Ovary (tissue), 9 donors: ENCODE measurements around the gene ARHGEF12. TPM values are rescaled to one million over a fixed set of nuclear protein-coding genes. Genes with fewer than 3 reads are reported as not detected.

Experiments
- DNase-seq, 5 donors: peaks; one replicate each; pipeline ENCODE4 v3.0.0-alpha.2; 2019 to 2020
- H3K27ac ChIP-seq, 2 donors: fragments of 200-600 bp; one replicate each; pipeline versions ENCODE4 v1.5.1 to v1.8.0; 2019 to 2022
- H3K27me3 ChIP-seq: fragments of 200-600 bp; one replicate; pipeline ENCODE4 v1.8.0; 2022
- H3K36me3 ChIP-seq: fragments of 200-600 bp; sonication (generic); one replicate; pipeline ENCODE4 v1.5.1; 2019
- H3K4me1 ChIP-seq: one replicate; pipeline ENCODE4 v1.8.1; 2013; ENCODE audit warnings: mild to moderate bottlenecking, moderate library complexity; ENCODE audit not compliant: insufficient read depth
- H3K4me3 ChIP-seq: fragments of 200-600 bp; sonication (generic); one replicate; pipeline ENCODE4 v1.5.1; 2017
- H3K9me3 ChIP-seq, 2 donors: fragments of 200-600 bp in 1 of 2; sonication (generic) in 1 of 2; one replicate each; pipeline versions ENCODE4 v1.5.1 to v1.8.1; 2013 to 2019; ENCODE audit warnings: mild to moderate bottlenecking in 1 of 2, moderate library complexity in 1 of 2
- CTCF ChIP-seq, 3 donors: fragments of 450-650 bp in 2 of 3; fragments of 200-600 bp in 1 of 3; IDR thresholded peaks; one replicate each; pipeline versions ENCODE4 v1.5.1 to v1.8.0; 2016 to 2022; ENCODE audit warnings: antibody characterized with exemption in 3 of 3, mild to moderate bottlenecking in 1 of 3
- EP300 ChIP-seq: sonication (generic); formaldehyde crosslinking; IDR thresholded peaks from one replicate; pipeline ENCODE4 v1.6.1; 2017; ENCODE audit warnings: antibody characterized with exemption
- POLR2A ChIP-seq: fragments of 450-650 bp; IDR thresholded peaks from one replicate; pipeline ENCODE4 v1.6.1; 2017; ENCODE audit warnings: antibody characterized with exemption, mild to moderate bottlenecking, moderate library complexity
- WGBS, 3 donors: extraction: QIAGEN DNeasy Blood & Tissue Kit in 1 of 3; methylation state at CpG; one replicate each; pipeline versions ENCODE4 v1.1.5 to v1.1.7; 2013 to 2017; 5-methylcytosine and 5-hydroxymethylcytosine counted together
- intact Hi-C, 4 donors: fragments of 100-400 bp; cut with DNase I; formaldehyde crosslinking; loops; one replicate each; pipeline versions ENCODE4 v1.11.0 to v1.15.1; 2022 to 2023
- polyA plus RNA-seq, 2 donors: library from polyadenylated mRNA; stranded (reverse); fragments of 200-250 nt in 1 of 2; fragments of 350-450 nt in 1 of 2; fragmentation: Illumina TruSeq in 1 of 2; extraction: RNeasy Lipid Tissue Mini Kit (QIAGEN cat#74804) in 1 of 2; gene quantifications; one replicate each; pipeline ENCODE4 v1.2.3, GENCODE V29; 2013 to 2014
- total RNA-seq, 7 donors: library from RNA; depleted of rRNA in 2 of 7; stranded (reverse); fragments of >200 nt in 2 of 7; fragmentation: NEBNext Ultra II Directional in 3 of 7; extraction: Animal tissue kit (Norgen Biotek cat#: 25700) in 3 of 7; gene quantifications; one replicate each; pipeline versions ENCODE4 v1.1.0 to v1.2.4, GENCODE V29; 2016 to 2023
- donor health status: DM: no; HTN: no; CAD: no; lungs with moderate emphysema.
- donor health status: DM: no; HTN: no; CAD: no.
- donor health status: Bipolar disorder and iron deficiency.
- donor health status: DM: yes; HTN: yes; CAD: no.
- donor health status: DM: no; HTN: no; CAD: no.
- donor health status: DM: yes; HTN: yes; CAD: no.

The ARHGEF12 gene
- total and polyA plus RNA-seq, 9 donors = 22.1 to 92.9 (median 69.3) TPM

GRCh38 chr11:120329556-120329955 is 6.7 kb upstream of the ARHGEF12 start:
- no peak for TF ChIP-seq EP300
- TF ChIP-seq CTCF (IDR thresholded peaks at IDR 0.05) = no peak
- no peak for TF ChIP-seq POLR2A

GRCh38 chr11:120330045-120330444 is 6.2 kb upstream of the ARHGEF12 start:
- Histone ChIP-seq H3K4me1 (peaks cover 8% of the 10 kb centered on the region), H3K27me3 (no peaks in the 10 kb centered on the region), H3K4me3 (no peak overlapping the region), H3K27ac (no peak overlapping the region), H3K36me3 (no peaks in the 10 kb centered on the region), H3K9me3 (no peaks in the 10 kb centered on the region)
- 93% methylated on average over 6 of the region's 6 CpGs for WGBS, 3 donors
- TF ChIP-seq POLR2A = no peak
- no peak for TF ChIP-seq CTCF (IDR thresholded peaks at IDR 0.05)
- TF ChIP-seq EP300 = no peak
- intact Hi-C loops = loop anchor here in 3 of 4 donors (10.0 kb wide), 1 partner anchor 105 kb away; no protein-coding TSS in a partner anchor
- DNase-seq = no peak

More at GRCh38 chr11:120329556-120329955, 6.7 kb upstream of the ARHGEF12 start:
- intact Hi-C loops = no loop called here
- Histone ChIP-seq H3K27ac (no peak overlapping the region), H3K4me3 (no peak overlapping the region), H3K4me1 (peaks cover 8% of the 10 kb centered on the region), H3K36me3 (no peaks in the 10 kb centered on the region), H3K27me3 (no peaks in the 10 kb centered on the region), H3K9me3 (no peaks in the 10 kb centered on the region)
- 84 to 88% (median 84%) methylated on average over 3 of the region's 3 CpGs for WGBS, 3 donors
- no peak for DNase-seq

- intact Hi-C loops = loop anchor here in 3 of 4 donors (10.0 kb wide), 1 partner anchor 103 kb away; no protein-coding TSS in a partner anchor
- DNase-seq = peak in 3 of 5 donors; percentile 35 to 58 (median 45)
These were observed 4.8 kb upstream of the ARHGEF12 start for GRCh38 chr11:120331301-120331996.

More at GRCh38 chr11:120331301-120331996, 4.8 kb upstream of the ARHGEF12 start:
- Histone ChIP-seq H3K4me3 (no peak overlapping the region), H3K27me3 (no peaks in the 10 kb centered on the region), H3K36me3 (no peaks in the 10 kb centered on the region), H3K27ac (peak overlapping the region in 1 of 2 donors; percentile 12), H3K9me3 (no peaks in the 10 kb centered on the region), H3K4me1 (peaks cover 7% of the 10 kb centered on the region)
- TF ChIP-seq POLR2A = no peak
- TF ChIP-seq CTCF (IDR thresholded peaks at IDR 0.05) = no peak
- no peak for TF ChIP-seq EP300
- WGBS, 3 donors = 11 to 17% (median 15%) methylated on average over 2 of the region's 2 CpGs
